HepG2 (cell line): Measurements from ENCODE around the gene CADM2.

Experiments used
- TCF7L2 ChIP-seq: IDR thresholded peaks from 2 replicates; pipeline ENCODE4 v1.6.1; 2011; ENCODE audit warnings: mild to moderate bottlenecking, low read depth, low read length, moderate library complexity
- ZNF343 ChIP-seq: sonication (generic); formaldehyde crosslinking; IDR thresholded peaks from 2 replicates; pipeline ENCODE4 v1.4.0; 2020; ENCODE audit warnings: mild to moderate bottlenecking, missing genetic modification reagents
- TF ChIP-seq, protein P1 (sequence below): sonication (generic); formaldehyde crosslinking; IDR thresholded peaks from 2 replicates; pipeline ENCODE4 v1.5.0; 2020; ENCODE audit warnings: mild to moderate bottlenecking, missing genetic modification reagents, moderate library complexity
- TF ChIP-seq, protein P2 (sequence below): sonication (generic); formaldehyde crosslinking; IDR thresholded peaks from 2 replicates; pipeline ENCODE4 v1.8.1; 2022; ENCODE audit warnings: low read depth, mild to moderate bottlenecking, missing genetic modification reagents
- TF ChIP-seq, protein P3 (sequence below), 2 experiments: fragments of 450-650 bp in 1 of 2; sonication (generic) in 1 of 2; formaldehyde crosslinking in 1 of 2; IDR thresholded peaks; 2 replicates each; pipeline versions ENCODE4 v1.6.1 to v1.8.0; 2016 to 2022; ENCODE audit warnings: antibody characterized with exemption in 1 of 2, mild to moderate bottlenecking in 1 of 2, missing genetic modification reagents in 1 of 2
- TF ChIP-seq, protein P4 (sequence below): fragments of 450-650 bp; IDR thresholded peaks from 2 replicates; pipeline ENCODE4 v1.6.1; 2017; ENCODE audit warnings: mild to moderate bottlenecking
- TF ChIP-seq, protein P5 (sequence below), 2 experiments: IDR thresholded peaks; 2 replicates each; pipeline ENCODE4 v1.6.1; 2011 to 2012; ENCODE audit warnings: low read length in 2 of 2, borderline replicate concordance in 1 of 2, low read depth in 1 of 2, mild to moderate bottlenecking in 1 of 2, moderate library complexity in 1 of 2

DNA sequence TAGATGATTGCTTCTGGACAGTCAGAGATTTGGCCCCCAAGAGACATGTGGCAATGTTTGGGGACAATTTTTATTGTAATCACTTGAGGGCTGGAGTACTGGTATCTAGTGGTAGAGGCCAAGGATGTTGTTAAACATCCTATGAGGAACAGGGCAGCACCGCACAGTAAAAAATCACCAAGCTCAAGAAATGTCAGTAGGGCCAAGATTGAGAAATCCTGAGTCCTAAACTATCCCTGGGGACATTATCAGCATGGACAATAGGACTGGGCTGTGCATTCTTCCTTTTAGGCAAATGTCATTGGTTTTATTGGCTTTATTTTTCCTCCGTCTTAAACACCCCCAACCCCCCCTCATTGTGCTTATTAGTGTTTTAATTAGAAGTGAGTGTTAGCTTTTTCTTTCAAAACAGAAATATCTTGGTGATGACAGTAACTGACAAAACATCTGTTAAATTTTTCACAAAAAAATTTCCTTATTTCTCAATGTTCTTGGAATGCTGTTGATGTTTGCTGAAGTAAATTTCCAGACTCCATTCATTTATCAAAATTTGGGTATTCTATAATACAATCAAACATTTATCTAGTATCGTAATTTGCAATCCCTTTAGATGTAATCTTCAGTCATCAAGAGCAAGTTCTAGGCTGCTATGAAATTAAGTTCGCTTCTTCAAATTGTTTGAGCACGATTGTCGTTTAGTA is 1087.8 kb downstream of the CADM2 start:
- TF ChIP-seq, protein P1, sequence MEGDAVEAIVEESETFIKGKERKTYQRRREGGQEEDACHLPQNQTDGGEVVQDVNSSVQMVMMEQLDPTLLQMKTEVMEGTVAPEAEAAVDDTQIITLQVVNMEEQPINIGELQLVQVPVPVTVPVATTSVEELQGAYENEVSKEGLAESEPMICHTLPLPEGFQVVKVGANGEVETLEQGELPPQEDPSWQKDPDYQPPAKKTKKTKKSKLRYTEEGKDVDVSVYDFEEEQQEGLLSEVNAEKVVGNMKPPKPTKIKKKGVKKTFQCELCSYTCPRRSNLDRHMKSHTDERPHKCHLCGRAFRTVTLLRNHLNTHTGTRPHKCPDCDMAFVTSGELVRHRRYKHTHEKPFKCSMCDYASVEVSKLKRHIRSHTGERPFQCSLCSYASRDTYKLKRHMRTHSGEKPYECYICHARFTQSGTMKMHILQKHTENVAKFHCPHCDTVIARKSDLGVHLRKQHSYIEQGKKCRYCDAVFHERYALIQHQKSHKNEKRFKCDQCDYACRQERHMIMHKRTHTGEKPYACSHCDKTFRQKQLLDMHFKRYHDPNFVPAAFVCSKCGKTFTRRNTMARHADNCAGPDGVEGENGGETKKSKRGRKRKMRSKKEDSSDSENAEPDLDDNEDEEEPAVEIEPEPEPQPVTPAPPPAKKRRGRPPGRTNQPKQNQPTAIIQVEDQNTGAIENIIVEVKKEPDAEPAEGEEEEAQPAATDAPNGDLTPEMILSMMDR (CRISPR knock-in tag): no peak
- TF ChIP-seq, protein P2, sequence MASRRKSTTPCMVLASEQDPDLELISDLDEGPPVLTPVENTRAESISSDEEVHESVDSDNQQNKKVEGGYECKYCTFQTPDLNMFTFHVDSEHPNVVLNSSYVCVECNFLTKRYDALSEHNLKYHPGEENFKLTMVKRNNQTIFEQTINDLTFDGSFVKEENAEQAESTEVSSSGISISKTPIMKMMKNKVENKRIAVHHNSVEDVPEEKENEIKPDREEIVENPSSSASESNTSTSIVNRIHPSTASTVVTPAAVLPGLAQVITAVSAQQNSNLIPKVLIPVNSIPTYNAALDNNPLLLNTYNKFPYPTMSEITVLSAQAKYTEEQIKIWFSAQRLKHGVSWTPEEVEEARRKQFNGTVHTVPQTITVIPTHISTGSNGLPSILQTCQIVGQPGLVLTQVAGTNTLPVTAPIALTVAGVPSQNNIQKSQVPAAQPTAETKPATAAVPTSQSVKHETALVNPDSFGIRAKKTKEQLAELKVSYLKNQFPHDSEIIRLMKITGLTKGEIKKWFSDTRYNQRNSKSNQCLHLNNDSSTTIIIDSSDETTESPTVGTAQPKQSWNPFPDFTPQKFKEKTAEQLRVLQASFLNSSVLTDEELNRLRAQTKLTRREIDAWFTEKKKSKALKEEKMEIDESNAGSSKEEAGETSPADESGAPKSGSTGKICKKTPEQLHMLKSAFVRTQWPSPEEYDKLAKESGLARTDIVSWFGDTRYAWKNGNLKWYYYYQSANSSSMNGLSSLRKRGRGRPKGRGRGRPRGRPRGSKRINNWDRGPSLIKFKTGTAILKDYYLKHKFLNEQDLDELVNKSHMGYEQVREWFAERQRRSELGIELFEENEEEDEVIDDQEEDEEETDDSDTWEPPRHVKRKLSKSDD (CRISPR knock-in tag): no peak
- TF ChIP-seq ZNF343 (CRISPR knock-in tag) (no peak), TCF7L2 (no peak)
- TF ChIP-seq, protein P3, sequence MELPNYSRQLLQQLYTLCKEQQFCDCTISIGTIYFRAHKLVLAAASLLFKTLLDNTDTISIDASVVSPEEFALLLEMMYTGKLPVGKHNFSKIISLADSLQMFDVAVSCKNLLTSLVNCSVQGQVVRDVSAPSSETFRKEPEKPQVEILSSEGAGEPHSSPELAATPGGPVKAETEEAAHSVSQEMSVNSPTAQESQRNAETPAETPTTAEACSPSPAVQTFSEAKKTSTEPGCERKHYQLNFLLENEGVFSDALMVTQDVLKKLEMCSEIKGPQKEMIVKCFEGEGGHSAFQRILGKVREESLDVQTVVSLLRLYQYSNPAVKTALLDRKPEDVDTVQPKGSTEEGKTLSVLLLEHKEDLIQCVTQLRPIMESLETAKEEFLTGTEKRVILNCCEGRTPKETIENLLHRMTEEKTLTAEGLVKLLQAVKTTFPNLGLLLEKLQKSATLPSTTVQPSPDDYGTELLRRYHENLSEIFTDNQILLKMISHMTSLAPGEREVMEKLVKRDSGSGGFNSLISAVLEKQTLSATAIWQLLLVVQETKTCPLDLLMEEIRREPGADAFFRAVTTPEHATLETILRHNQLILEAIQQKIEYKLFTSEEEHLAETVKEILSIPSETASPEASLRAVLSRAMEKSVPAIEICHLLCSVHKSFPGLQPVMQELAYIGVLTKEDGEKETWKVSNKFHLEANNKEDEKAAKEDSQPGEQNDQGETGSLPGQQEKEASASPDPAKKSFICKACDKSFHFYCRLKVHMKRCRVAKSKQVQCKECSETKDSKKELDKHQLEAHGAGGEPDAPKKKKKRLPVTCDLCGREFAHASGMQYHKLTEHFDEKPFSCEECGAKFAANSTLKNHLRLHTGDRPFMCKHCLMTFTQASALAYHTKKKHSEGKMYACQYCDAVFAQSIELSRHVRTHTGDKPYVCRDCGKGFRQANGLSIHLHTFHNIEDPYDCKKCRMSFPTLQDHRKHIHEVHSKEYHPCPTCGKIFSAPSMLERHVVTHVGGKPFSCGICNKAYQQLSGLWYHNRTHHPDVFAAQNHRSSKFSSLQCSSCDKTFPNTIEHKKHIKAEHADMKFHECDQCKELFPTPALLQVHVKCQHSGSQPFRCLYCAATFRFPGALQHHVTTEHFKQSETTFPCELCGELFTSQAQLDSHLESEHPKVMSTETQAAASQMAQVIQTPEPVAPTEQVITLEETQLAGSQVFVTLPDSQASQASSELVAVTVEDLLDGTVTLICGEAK (IDR thresholded peaks at IDR 0.05): no peak
- TF ChIP-seq, protein P3 (CRISPR knock-in tag; IDR thresholded peaks at IDR 0.05): no peak
- TF ChIP-seq, protein P4, sequence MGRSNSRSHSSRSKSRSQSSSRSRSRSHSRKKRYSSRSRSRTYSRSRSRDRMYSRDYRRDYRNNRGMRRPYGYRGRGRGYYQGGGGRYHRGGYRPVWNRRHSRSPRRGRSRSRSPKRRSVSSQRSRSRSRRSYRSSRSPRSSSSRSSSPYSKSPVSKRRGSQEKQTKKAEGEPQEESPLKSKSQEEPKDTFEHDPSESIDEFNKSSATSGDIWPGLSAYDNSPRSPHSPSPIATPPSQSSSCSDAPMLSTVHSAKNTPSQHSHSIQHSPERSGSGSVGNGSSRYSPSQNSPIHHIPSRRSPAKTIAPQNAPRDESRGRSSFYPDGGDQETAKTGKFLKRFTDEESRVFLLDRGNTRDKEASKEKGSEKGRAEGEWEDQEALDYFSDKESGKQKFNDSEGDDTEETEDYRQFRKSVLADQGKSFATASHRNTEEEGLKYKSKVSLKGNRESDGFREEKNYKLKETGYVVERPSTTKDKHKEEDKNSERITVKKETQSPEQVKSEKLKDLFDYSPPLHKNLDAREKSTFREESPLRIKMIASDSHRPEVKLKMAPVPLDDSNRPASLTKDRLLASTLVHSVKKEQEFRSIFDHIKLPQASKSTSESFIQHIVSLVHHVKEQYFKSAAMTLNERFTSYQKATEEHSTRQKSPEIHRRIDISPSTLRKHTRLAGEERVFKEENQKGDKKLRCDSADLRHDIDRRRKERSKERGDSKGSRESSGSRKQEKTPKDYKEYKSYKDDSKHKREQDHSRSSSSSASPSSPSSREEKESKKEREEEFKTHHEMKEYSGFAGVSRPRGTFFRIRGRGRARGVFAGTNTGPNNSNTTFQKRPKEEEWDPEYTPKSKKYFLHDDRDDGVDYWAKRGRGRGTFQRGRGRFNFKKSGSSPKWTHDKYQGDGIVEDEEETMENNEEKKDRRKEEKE: no peak
- TF ChIP-seq, protein P5, sequence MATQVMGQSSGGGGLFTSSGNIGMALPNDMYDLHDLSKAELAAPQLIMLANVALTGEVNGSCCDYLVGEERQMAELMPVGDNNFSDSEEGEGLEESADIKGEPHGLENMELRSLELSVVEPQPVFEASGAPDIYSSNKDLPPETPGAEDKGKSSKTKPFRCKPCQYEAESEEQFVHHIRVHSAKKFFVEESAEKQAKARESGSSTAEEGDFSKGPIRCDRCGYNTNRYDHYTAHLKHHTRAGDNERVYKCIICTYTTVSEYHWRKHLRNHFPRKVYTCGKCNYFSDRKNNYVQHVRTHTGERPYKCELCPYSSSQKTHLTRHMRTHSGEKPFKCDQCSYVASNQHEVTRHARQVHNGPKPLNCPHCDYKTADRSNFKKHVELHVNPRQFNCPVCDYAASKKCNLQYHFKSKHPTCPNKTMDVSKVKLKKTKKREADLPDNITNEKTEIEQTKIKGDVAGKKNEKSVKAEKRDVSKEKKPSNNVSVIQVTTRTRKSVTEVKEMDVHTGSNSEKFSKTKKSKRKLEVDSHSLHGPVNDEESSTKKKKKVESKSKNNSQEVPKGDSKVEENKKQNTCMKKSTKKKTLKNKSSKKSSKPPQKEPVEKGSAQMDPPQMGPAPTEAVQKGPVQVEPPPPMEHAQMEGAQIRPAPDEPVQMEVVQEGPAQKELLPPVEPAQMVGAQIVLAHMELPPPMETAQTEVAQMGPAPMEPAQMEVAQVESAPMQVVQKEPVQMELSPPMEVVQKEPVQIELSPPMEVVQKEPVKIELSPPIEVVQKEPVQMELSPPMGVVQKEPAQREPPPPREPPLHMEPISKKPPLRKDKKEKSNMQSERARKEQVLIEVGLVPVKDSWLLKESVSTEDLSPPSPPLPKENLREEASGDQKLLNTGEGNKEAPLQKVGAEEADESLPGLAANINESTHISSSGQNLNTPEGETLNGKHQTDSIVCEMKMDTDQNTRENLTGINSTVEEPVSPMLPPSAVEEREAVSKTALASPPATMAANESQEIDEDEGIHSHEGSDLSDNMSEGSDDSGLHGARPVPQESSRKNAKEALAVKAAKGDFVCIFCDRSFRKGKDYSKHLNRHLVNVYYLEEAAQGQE (IDR thresholded peaks at IDR 0.05; ENCODE audit: borderline replicate concordance in 1 of 2, low read depth in 1 of 2, low read length in 2 of 2): no peak
